Measurements from ENCODE around the gene RAB20. TPM values are rescaled to one million over a fixed set of nuclear protein-coding genes. Genes with fewer than 3 reads are reported as not detected.
"Not testable (repeated sequence)": the region's sequence is repeated elsewhere in the genome, so short reads cannot be mapped to it uniquely, and the experiment has no call there.

Gene RAB20
- total and polyA plus RNA-seq, 10 of the 15 experiments (the other 5 are each of a cell fraction or from before 2014, with no cell fraction given) = 0.48 to 33.1 (median 9.6) TPM

GRCh38 chr13:110490009-110490770, 71.3 kb downstream of the RAB20 start:
- POLR2A ChIA-PET = no interaction called here

DNA sequence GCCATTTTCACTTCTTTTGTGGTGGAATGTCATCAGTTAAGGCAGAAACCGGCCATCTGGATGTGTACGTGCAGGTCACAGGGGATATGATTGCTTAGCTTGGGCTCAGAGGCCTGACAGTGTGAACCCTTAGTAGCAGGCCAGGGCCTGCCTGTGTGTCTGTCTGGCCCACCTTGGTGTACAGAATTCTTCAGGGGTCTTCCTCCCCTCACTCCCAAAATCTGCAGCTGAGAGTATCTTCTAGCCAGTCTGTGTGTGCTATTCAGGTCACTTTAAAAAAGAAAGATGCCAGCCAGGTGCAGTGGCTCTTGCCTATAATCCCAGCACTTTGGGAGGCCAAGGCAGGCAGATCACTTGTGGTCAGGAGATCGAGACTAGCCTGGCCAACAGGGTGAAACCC, 74.6 kb downstream of the RAB20 start:
- H4K20me1 ChIP-seq (ENCODE audit: control insufficient read depth, insufficient read depth); H3K36me3 ChIP-seq (ENCODE audit: control insufficient read depth in 2 of 2, insufficient read depth in 2 of 2, low read length in 1 of 2); H3K27ac ChIP-seq (ENCODE audit: control insufficient read depth, insufficient read depth); FAIRE-seq; ATAC-seq; H2AFZ ChIP-seq (ENCODE audit: control insufficient read depth, low read depth, low read length); H3K4me3 ChIP-seq; RAD21 ChIA-PET (ENCODE audit: unreplicated experiment); H3K4me2 ChIP-seq (ENCODE audit: control insufficient read depth, insufficient read depth); SMC1A ChIA-PET (ENCODE audit: uncharacterized antibody, unreplicated experiment); DNase-seq (ENCODE audit: low read depth, low spot score); POLR2A ChIA-PET; H3K9me3 ChIP-seq (replicated peaks; ENCODE audit: control insufficient read depth, insufficient read depth, low read length); H3K79me2 ChIP-seq (ENCODE audit: control insufficient read depth, insufficient read depth, low read length); BruUV-seq (replicated peaks); H3K4me1 ChIP-seq (ENCODE audit: control insufficient read depth, insufficient read depth, low read length); intact Hi-C loops (cut with micrococcal nuclease; ENCODE audit: unreplicated experiment); H3K9ac ChIP-seq (ENCODE audit: control insufficient read depth, insufficient read depth, low read length); H3K27me3 ChIP-seq (replicated peaks in 1 of 2; ENCODE audit: control insufficient read depth in 2 of 2, insufficient read depth in 2 of 2, low read length in 1 of 2); CTCF ChIA-PET; in situ Hi-C loops (cut with MboI): not testable (repeated sequence)
- WGBS (ENCODE audit: insufficient coverage, insufficient replicate concordance, low lambda C conversion rate, missing lambda C conversion rate) = 44% methylated on average over 3 of the region's 3 CpGs

More at GRCh38 chr13:110490009-110490770, 71.3 kb downstream of the RAB20 start:
- no peak overlapping the region for H2AFZ ChIP-seq (ENCODE audit: control insufficient read depth, low read depth, low read length)
- FAIRE-seq (no peak), DNase-seq (ENCODE audit: low read depth, low spot score) (no peak), ATAC-seq (no peak)
- no peaks in the 10 kb centered on the region for H3K36me3 ChIP-seq (ENCODE audit: control insufficient read depth in 2 of 2, insufficient read depth in 2 of 2, low read length in 1 of 2)
- in situ Hi-C loops (cut with MboI) (no loop called here), intact Hi-C loops (cut with micrococcal nuclease; ENCODE audit: unreplicated experiment) (no loop called here)
- no peaks in the 10 kb centered on the region for H3K4me1 ChIP-seq (ENCODE audit: control insufficient read depth, insufficient read depth, low read length)
- WGBS (ENCODE audit: insufficient coverage, insufficient replicate concordance, low lambda C conversion rate, missing lambda C conversion rate) = 64% methylated on average over 23 of the region's 24 CpGs
- RAD21 ChIA-PET (ENCODE audit: unreplicated experiment) = no interaction called here
- H3K4me3 ChIP-seq = no peak overlapping the region
- H3K79me2 ChIP-seq (ENCODE audit: control insufficient read depth, insufficient read depth, low read length) = no peaks in the 10 kb centered on the region
- H3K9ac ChIP-seq (ENCODE audit: control insufficient read depth, insufficient read depth, low read length) = no peak overlapping the region
- H3K9me3 ChIP-seq (replicated peaks; ENCODE audit: control insufficient read depth, insufficient read depth, low read length) = no peaks in the 10 kb centered on the region
- CTCF ChIA-PET = interaction anchor here (1.1 kb wide), 1 partner anchor 35 kb away, joined by 3 read pairs; no protein-coding TSS in a partner anchor
- no peaks in the 10 kb centered on the region for H3K27me3 ChIP-seq (replicated peaks in 1 of 2; ENCODE audit: control insufficient read depth in 2 of 2, insufficient read depth in 2 of 2, low read length in 1 of 2)
- SMC1A ChIA-PET (ENCODE audit: uncharacterized antibody, unreplicated experiment) = no interaction called here
- no peak overlapping the region for H3K27ac ChIP-seq (ENCODE audit: control insufficient read depth, insufficient read depth)
- no peaks in the 10 kb centered on the region for H4K20me1 ChIP-seq (ENCODE audit: control insufficient read depth, insufficient read depth)
- BruUV-seq (replicated peaks) = no TSS peak
- H3K4me2 ChIP-seq (ENCODE audit: control insufficient read depth, insufficient read depth) = no peak overlapping the region
- TF ChIP-seq ZNF384 (IDR thresholded peaks at IDR 0.05; ENCODE audit: borderline replicate concordance, low read depth, low read length) = no peak
- TF ChIP-seq SMC3 (IDR thresholded peaks at IDR 0.05; ENCODE audit: borderline replicate concordance, low read length) = no peak
- TF ChIP-seq ELK1 (IDR thresholded peaks at IDR 0.05; ENCODE audit: low read depth, low read length) = no peak
